MM.1S (cell line): ENCODE measurements around the gene CAPRIN1.

Experiments used
- EZH2 ChIP-seq: fragments of 300-600 bp; sonication (generic); optimal IDR thresholded peaks from 2 replicates; pipeline ENCODE3; 2017; ENCODE audit warnings: low read depth, mild to moderate bottlenecking, antibody characterized with exemption, low read length, mixed read lengths
- EZH2phosphoT487 ChIP-seq: fragments of 300-600 bp; sonication (generic); IDR thresholded peaks from 2 replicates; pipeline ENCODE4 v1.6.1; 2018; ENCODE audit warnings: antibody characterized with exemption, low read length
- TF ChIP-seq, protein P1 (sequence below): fragments of 300-600 bp; sonication (generic); IDR thresholded peaks from 2 replicates; pipeline ENCODE4 v1.5.1; 2016; ENCODE audit warnings: antibody characterized with exemption, low read length, mixed read lengths

DNA sequence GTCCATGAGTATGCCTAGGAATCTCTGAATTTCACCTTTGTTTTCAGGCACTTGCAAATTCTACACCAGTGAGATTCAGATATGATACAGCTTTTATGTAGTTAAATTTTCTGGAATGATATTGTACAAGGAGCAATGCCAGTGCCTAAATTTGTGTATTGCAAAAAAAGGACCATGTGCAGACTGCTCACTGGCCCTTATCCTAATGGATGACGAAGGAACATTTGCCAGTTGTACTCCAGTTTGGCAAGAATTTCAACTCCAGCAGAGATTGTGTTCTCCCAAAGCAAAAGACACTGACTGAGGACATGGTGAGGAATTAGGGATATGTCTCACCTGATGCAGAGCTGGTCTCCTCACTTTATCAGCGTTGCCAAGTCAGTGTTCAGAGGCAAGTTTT, 62.5 kb downstream of the CAPRIN1 start:
- TF ChIP-seq, protein P1, sequence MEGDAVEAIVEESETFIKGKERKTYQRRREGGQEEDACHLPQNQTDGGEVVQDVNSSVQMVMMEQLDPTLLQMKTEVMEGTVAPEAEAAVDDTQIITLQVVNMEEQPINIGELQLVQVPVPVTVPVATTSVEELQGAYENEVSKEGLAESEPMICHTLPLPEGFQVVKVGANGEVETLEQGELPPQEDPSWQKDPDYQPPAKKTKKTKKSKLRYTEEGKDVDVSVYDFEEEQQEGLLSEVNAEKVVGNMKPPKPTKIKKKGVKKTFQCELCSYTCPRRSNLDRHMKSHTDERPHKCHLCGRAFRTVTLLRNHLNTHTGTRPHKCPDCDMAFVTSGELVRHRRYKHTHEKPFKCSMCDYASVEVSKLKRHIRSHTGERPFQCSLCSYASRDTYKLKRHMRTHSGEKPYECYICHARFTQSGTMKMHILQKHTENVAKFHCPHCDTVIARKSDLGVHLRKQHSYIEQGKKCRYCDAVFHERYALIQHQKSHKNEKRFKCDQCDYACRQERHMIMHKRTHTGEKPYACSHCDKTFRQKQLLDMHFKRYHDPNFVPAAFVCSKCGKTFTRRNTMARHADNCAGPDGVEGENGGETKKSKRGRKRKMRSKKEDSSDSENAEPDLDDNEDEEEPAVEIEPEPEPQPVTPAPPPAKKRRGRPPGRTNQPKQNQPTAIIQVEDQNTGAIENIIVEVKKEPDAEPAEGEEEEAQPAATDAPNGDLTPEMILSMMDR, result no peak
- no peak for TF ChIP-seq EZH2
- no peak for TF ChIP-seq EZH2phosphoT487
